C1 segment of cervical spinal cord (tissue), 14 donors: ENCODE data around the gene GALNT10.

Experiments used
- DNase-seq, 14 donors: peaks; one replicate each; lab custom pipeline; 2025; lab: John Stamatoyannopoulos, UW

Gene GALNT10

GRCh38 chr5:154179846-154180710 is 10.5 kb upstream of the GALNT10 start:
- DNase-seq = peak in 6 of 14 donors; percentile 6 to 22 (median 14)

- DNase-seq = no peak
Observed at GRCh38 chr5:154181161-154181560, 9.4 kb upstream of the GALNT10 start.

- DNase-seq = peak in 4 of 14 donors; percentile 33 to 62 (median 52)
Observed at GRCh38 chr5:154189256-154189818, 1.2 kb upstream of the GALNT10 start.

DNA sequence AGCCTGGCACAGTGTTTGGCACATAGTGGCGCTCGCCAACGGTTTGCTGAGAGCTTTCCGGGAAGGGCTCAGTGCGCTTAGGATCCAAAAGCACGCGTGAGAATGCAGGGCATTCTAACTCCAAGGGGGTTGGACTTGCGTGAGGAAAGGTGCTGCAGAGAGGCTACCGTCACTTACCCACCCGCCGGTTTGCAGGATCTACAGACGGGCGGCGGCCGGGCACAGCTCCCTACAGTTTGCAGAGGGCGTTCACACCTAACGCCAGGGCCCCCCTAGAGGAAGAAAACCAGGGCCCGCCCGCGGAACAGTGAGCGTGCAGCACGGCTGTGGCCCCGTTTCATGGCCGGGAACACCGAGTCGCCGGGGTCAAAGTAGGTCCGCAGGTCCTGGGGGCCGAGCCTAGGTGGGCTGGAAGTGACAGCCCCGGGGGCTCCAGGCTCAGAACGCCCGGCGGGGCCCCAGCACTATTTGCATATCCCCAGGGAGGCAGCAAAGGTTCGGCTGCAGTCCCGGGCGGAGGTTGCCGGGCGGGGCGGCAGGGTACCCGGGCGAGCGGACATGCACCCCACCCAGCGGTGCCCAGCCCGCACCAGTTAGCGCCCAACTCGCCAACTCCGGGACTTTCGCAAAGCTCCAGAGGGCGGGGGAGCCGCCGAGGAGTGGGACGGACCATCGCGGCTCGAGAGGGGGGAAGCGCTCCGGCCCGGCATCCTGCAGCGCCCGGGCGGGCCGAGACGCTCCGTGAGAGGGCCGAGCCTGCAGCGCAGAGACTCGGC is 526 bp upstream of the GALNT10 start:
- DNase-seq = peak in 13 of 14 donors; percentile 53 to 90 (median 71)

DNA sequence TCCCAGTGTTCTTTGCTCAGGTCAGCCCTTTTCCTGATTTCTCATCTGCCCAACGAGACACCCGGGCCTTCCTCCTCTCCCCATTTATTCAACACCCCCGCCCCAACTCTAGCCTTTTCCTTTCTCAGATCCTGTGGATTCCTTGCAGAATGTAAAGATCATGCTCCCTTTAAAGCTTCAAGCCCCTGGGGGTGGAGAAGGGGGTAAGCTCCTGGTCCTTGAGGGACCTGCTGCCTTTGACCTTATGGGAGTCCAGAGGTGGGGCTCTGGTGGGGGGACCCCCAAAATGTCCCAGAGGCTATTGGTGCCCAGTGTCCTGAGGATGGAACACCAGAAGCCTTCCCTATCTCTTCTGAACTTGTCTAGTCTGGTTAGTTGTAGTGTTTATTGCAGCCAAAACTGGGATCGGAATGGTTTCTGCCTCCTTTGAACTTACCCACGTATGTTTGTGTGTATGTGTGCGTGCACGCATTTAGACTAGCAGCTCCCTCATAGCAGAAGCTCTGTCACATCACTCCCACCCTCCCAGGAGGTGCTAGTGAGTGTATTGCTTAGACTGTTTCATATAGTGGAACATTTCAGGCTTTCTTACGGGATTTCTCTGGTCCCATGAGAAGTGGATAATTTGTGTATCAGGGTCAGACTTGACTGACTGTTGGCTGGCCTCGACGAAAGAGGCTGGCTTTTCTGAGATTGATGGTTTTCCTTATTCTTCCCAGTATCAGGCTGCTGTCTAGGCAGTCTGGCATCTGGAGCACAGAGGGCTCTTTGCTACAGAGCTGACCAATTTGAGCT is 1.1 kb downstream of the GALNT10 start:
- DNase-seq = peak in 4 of 14 donors; percentile 24 to 39 (median 32)

- DNase-seq = peak in 11 of 14 donors; percentile 8 to 66 (median 46)
Observed at GRCh38 chr5:154193283-154193682, 2.8 kb downstream of the GALNT10 start.

GRCh38 chr5:154193701-154194121 is 3.2 kb downstream of the GALNT10 start:
- DNase-seq = no peak

DNA sequence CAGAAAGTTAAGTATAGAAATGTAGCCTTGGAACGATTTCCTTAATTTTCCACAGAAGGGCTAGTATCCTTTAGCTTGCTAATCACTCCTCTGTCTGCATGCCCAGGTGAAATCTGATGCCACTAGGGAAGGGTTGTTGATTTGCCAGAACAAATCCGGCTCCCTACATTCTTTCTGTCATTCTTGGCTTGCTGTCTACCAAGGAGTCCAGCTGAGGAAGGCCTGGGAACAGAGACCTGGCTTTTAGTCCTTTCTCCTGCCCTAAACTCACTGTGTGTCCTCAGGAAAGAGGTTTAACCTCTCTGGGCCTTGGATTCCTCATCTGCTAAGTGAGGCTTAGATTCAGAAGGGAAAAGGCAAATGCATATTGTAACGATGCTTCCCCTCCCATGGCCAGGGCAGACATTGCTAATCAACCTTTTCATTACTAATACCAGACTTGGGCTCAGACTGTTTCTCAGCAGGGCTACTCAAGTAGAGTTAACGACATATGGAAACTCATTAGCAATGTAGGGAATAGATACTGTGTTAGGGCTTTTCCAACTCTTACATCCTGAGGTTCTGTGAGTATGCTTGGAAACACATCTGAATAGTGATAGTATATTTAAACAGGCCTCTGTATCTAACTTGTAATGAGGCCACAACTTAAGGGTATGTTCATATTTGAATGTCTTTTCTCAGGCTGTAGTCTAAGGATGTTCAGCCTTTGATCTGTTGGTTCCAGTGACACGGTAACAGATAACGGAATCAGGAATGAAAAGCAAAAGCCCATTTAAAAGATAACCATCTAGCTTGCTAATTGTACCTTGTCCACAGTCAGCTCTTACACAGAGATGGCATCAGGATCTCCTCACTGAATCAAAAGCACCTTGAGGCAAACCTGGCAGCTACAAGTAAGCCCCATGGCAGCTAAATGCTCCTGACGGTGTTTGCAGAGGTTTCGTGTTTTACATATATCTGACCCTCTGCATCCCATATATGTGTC is 4.1 kb downstream of the GALNT10 start:
- no peak for DNase-seq

DNA sequence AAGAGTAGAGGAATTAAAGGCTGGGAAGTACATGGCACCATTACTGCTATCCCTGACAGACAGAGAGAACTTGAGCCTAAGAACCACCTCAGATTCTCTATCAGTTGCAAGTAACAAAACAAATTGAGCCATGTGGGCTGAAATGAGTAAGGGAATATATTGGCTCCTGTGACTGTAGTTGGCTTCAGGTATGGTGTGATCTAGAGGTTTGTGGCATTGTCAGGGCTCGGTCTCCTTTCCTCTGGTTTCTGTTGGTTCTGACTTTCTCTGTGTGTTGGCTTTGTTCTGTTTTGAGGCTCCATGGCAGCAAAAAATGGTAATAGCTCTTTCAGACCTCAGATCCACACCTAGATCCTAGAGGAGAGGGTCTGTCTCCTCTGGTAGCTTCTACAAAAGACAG is 5.7 kb downstream of the GALNT10 start:
- DNase-seq = no peak

- peak in 2 of 14 donors; percentile 23 to 51 for DNase-seq
Observed at GRCh38 chr5:154196955-154197652, 6.6 kb downstream of the GALNT10 start.

DNA sequence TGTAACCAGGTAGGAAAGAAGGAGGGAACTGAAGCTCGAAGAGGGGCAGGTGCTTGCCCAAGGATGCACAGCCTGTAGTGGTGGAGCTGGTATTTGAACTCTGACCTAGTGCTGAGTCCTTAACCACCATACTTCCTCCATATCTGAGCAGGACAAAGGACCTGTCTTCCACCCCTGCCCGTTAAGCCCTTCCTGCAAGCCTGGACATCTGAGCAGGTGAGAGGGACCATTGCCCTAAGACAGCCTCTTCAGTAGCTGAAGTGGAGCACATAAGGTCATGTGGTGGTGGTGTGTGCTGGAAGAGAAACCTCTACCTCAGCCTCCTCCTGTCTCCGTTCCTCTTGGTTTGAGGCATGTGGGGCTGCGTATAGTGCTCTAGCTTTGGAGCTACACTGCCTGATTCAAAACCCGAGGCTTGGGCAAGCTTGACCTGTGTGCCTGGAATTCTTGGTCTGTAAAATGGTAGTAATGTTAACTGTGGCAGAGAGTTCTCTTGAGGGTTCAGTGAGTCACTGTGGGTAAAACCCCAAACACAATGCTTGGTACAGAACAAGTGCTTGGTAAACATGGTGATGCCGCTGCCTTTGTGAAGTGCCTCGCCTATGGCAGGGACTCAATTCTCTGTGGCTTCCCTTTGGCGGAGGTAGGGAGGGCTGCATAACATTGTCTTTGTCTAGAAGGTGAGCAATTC is 7.4 kb downstream of the GALNT10 start:
- DNase-seq = no peak

GRCh38 chr5:154198611-154199230 is 8.2 kb downstream of the GALNT10 start:
- DNase-seq = no peak

DNA sequence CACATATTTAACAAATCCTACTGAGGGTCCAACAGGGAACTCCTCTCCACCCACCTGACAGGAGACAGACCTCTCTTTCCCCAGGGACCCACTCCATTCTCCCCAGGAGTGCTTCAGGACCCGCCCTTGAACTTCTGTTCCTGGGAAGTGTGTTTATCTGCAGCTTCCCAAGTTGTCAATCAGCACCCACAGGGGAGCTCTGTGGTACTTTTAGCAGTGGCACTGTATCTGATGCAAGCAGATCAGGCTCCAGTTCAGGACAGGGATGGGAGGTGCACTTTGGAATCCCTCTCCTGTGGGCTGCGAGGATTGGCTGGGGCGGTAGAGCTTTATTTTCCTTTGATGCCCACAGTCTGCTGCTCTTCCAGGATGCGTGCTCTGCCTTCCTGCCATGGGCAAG is 8.7 kb downstream of the GALNT10 start:
- DNase-seq = no peak

GRCh38 chr5:154199671-154200220 is 9.2 kb downstream of the GALNT10 start:
- no peak for DNase-seq

DNA sequence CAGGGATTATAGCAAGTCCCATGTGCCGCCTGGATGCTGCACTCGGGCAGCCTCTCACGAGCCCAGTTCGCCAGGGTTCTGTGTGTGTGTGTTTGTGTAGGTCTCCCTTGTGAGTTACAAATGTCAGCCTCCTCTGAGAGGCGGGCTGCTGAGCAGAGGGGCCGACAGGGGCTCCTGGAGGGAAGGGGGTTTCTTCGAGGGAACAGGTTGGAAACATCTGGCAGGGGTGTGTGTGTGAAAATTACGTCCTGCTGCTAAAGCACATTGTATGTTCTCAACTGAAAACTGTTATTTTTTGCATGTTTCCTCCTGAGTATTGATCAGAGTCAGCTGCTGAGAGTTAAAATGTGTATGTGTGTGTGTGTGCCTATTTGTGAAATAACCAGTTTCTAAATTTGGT is 9.7 kb downstream of the GALNT10 start:
- DNase-seq = no peak

- no peak for DNase-seq
Observed at GRCh38 chr5:154201108-154201769, 10.7 kb downstream of the GALNT10 start.

DNA sequence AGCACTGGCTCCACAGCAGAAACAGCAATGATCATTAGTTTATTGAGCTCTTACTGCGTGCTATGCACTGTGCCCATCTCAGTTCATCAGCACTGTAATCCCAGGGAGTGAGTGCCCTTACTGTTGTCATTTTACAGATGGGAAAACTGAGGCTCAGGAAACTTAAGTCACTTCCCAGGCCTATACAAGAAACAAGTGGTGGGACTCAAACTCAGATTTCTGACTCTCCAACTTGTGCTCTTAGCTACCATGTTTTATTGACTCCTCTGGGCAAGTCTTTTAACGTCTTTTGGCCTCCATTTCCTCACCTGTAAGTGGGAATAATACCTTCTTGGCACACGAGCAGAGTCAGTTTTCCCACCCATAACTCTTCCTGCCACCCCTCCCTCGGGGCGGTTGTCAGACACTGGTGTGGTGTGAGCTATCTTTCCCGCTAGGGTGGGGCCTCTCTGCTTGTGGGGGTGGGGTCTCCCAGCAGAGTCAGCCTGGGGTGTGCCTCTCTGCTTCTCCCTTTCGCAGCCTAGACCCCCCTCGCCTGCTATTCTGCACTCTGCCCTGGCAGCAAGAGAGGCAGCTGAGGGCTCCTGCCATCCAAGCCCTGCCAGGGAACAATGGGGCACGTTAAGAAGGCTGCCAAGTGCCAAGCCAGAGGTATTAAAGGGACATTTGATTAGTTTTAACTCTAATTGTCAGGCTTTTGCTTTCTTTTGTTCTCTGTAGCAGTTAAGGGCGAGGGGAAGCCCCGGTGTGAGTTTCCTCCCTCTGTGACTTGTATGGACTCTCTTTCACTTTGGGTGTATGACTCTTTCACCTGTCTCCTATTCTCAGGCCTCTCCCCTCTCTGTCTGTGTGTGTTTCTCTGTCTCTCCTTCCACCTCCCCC is 12.1 kb downstream of the GALNT10 start:
- no peak for DNase-seq
